Kidney (tissue), 14 donors: ENCODE data around the gene HAND2. TPM values are rescaled to one million over a fixed set of nuclear protein-coding genes. Genes with fewer than 3 reads are reported as not detected.

Experiments used
- DNase-seq, 5 donors: peaks; one replicate each; pipeline ENCODE4 v3.0.0-alpha.2; 2013 to 2020
- FAIRE-seq: peaks from 2 replicates; lab custom pipeline; 2012; peaks lifted over from hg19 to GRCh38; lab: Jason Lieb, UNC
- H3K27ac ChIP-seq, 2 donors: one replicate each; pipeline ENCODE4 v1.7.0; 2013; ENCODE audit warnings: low read depth in 2 of 2, low read length in 2 of 2, inconsistent platforms in 1 of 2
- H3K27me3 ChIP-seq: one replicate; pipeline ENCODE4 v1.7.1; 2013; ENCODE audit warnings: low read length, inconsistent platforms; ENCODE audit not compliant: control insufficient read depth, insufficient read depth
- H3K36me3 ChIP-seq, 3 donors: one replicate each; pipeline versions ENCODE4 v1.7.0 to v1.7.1; 2013; ENCODE audit warnings: low read length in 3 of 3, control low read depth in 1 of 3, inconsistent platforms in 1 of 3; ENCODE audit not compliant: insufficient read depth in 3 of 3, control insufficient read depth in 2 of 3
- H3K4me1 ChIP-seq, 3 donors: one replicate each; pipeline versions ENCODE4 v1.7.0 to v1.7.1; 2013; ENCODE audit warnings: low read length in 3 of 3, inconsistent platforms in 1 of 3, low read depth in 1 of 3; ENCODE audit not compliant: control insufficient read depth in 2 of 3, insufficient read depth in 2 of 3
- H3K4me3 ChIP-seq, 3 donors: one replicate each; pipeline versions ENCODE4 v1.7.0 to v1.8.1; 2013; ENCODE audit warnings: low read length in 3 of 3, control low read depth in 1 of 3, inconsistent platforms in 1 of 3
- H3K9ac ChIP-seq, 3 donors: one replicate each; pipeline versions ENCODE4 v1.7.0 to v1.7.1; 2013; ENCODE audit warnings: low read length in 3 of 3, control low read depth in 1 of 3, inconsistent platforms in 1 of 3
- H3K9me3 ChIP-seq, 3 donors: one replicate each; pipeline versions ENCODE4 v1.7.0 to v1.7.1; 2013; ENCODE audit warnings: low read length in 3 of 3, control low read depth in 1 of 3, inconsistent platforms in 1 of 3; ENCODE audit not compliant: control insufficient read depth in 2 of 3, insufficient read depth in 1 of 3
- intact Hi-C: fragments of 100-400 bp; cut with DNase I; formaldehyde crosslinking; loops from one replicate; pipeline ENCODE4 v1.11.1; 2022
- polyA plus RNA-seq: library from polyadenylated mRNA; stranded (reverse); fragments of 350-450 nt; fragmentation: Illumina TruSeq; extraction: RNeasy Lipid Tissue Mini Kit (QIAGEN cat#74804); gene quantifications from one replicate; pipeline ENCODE4 v1.2.3, GENCODE V29; 2014; ENCODE audit warnings: low read depth, low replicate concordance; ENCODE audit not compliant: insufficient read depth
- total RNA-seq: library from RNA; stranded (reverse); fragmentation: NEBNext Ultra II Directional; extraction: Animal tissue kit (Norgen Biotek cat#: 25700); gene quantifications from one replicate; pipeline ENCODE4 v1.2.1, GENCODE V29; 2021
- TF ChIP-seq, protein P1 (sequence below): IDR thresholded peaks from 3 replicates; pipeline ENCODE4 v1.5.1; 2012; ENCODE audit warnings: mild to moderate bottlenecking, moderate library complexity, borderline replicate concordance; ENCODE audit not compliant: insufficient read depth; ENCODE audit errors: extremely low read depth
- donor health status: control.
- donor health status: control.
- donor health status: control.
- donor health status: control.
- donor health status: control.
- donor health status: DM: yes; HTN: yes; CAD: no.
- donor health status: Normal renal cell carcinoma (clear cell type).

HAND2 gene
- total and polyA plus RNA-seq, 2 donors from 2014 or later: 0.31 TPM; not detected in 1

DNA sequence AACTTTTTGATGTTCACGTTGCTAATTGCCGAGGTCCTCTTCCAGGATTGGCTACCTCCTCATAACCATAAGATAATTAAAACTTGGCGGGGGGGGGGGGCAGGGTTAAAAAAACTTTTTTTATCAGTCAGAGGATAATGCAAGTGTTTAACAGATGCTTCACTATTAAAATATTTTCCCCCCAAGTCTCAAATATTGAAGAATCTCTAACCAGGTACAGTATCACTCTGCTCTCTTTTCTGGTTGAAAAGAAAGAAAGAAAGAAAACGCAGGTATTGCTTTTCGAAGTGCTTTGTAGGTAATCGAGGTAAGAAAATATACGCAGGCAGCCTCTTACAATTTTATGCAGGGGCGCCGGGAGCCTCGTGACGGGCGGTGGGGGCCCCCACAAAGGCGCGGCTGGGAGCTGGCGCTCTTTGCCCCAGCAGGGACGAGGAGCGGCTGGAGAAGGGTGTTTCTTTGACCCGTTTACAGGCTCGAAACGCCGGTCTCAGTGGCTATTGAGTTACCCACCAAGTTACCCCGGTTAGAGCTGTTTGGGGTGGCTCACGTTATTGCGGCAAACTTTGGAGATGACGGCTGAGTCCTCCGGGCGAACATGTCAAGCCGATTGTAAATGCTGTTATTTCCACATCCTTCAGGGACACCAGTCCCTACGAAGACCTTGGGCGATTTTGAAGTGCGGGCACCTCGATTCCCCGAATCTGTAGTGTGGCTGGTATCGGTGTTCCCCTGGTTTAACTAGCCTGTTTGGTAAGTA lies 477 bp upstream of the HAND2 start:
- Histone ChIP-seq H3K4me3 (no peak overlapping the region), H3K27ac (no peak overlapping the region), H3K9ac (no peak overlapping the region), H3K27me3 (peaks cover 78% of the 10 kb centered on the region), H3K9me3 (no peaks in the 10 kb centered on the region), H3K36me3 (no peaks in the 10 kb centered on the region), H3K4me1 (peaks cover 0 to 5% (median 0%) of the 10 kb centered on the region in 3 donors)
- peak in 1 of 5 donors; percentile 23 for DNase-seq
- intact Hi-C loops: no loop called here
- TF ChIP-seq, protein P1, sequence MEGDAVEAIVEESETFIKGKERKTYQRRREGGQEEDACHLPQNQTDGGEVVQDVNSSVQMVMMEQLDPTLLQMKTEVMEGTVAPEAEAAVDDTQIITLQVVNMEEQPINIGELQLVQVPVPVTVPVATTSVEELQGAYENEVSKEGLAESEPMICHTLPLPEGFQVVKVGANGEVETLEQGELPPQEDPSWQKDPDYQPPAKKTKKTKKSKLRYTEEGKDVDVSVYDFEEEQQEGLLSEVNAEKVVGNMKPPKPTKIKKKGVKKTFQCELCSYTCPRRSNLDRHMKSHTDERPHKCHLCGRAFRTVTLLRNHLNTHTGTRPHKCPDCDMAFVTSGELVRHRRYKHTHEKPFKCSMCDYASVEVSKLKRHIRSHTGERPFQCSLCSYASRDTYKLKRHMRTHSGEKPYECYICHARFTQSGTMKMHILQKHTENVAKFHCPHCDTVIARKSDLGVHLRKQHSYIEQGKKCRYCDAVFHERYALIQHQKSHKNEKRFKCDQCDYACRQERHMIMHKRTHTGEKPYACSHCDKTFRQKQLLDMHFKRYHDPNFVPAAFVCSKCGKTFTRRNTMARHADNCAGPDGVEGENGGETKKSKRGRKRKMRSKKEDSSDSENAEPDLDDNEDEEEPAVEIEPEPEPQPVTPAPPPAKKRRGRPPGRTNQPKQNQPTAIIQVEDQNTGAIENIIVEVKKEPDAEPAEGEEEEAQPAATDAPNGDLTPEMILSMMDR: no peak
- no peak for FAIRE-seq

DNA sequence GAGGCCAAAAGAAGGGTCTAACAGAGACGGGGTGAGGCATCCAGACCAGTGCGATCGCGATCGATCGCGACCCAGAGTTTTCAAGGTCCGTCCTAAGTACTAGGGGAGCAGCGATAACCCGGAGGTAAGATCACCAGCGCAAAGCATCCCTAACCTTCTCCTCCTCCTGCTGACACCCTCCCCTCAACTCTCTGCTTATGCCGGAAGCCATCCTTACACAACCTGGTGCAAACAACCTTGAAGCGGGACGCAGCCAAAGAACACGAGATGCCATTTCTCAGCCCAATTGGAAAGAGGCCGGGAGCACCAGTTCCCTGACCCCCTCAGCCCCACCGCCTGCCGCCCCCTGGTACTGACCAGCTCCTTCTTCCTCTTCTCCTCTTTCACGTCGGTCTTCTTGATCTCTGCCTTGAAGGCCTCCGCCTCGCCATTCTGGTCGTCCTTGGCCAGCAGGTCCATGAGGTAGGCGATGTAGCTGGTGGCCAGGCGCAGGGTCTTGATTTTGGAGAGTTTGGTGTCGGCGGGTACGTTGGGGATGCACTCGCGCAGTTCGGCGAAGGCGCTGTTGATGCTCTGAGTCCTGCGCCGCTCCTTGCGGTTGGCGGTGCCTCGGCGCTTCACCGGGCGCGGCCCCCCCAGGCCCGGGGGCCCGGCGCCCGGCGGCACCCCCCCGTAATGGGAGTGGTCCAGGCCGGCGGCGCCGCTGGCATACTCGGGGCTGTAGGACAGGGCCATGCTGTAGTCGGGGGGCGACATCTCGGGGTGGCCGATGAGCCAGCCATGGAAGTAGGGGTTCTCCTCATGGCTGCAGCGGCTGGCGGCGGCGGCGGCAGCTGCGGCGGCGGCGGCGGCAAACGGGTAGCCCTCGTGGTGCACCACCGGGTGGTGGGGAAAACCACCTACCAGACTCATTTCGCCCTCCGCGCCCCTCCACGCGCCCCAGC lies 1.4 kb downstream of the HAND2 start:
- intact Hi-C loops: no loop called here
- Histone ChIP-seq H3K9me3 (no peaks in the 10 kb centered on the region), H3K27ac (no peak overlapping the region), H3K36me3 (no peaks in the 10 kb centered on the region), H3K4me3 (no peak overlapping the region), H3K4me1 (peaks cover 0 to 5% (median 0%) of the 10 kb centered on the region in 3 donors), H3K27me3 (peaks cover 75% of the 10 kb centered on the region), H3K9ac (no peak overlapping the region)
- FAIRE-seq (no peak), DNase-seq (peak in 2 of 5 donors; percentile 22 to 24)
- TF ChIP-seq, protein P1: no peak

DNA sequence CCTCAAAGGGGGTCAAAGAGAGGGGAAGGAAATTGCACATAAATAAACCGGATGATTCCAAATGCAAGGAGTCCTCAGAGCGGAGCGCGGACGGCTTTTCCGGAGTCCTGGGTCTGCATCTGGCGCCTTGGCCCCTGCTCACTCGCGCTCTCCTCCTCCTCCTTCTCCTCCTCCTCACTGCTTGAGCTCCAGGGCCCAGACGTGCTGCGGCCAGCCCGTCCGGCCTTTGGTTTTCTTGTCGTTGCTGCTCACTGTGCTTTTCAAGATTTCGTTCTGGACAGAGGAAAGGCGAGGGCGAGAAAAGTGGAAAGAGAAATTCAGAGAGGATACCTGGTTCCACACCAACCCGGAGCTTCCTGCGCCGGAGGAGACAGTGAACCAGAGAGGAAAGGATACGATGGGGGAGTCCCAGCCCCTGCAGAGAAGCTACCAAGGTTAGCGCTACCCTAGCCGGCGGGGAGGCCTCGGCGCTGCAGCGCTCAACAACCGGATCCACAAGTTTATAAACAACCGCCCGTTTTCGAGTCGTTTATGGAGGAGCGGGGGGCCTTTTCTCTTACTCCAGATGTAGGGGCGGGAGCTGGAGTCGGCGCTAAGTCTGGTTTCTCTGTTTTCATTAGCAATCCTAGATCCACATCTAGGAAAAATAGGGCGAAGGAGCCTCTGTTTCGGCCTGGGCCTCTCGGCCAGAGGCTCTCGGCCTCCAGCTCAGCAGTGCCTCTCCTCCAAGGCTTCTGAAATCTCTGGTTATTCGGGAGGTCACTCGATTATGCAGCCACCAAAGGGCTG lies 2.7 kb downstream of the HAND2 start:
- TF ChIP-seq, protein P1: no peak
- Histone ChIP-seq H3K27ac (no peak overlapping the region), H3K4me1 (peaks cover 0 to 11% (median 0%) of the 10 kb centered on the region in 3 donors), H3K36me3 (no peaks in the 10 kb centered on the region), H3K4me3 (no peak overlapping the region), H3K9ac (no peak overlapping the region), H3K9me3 (no peaks in the 10 kb centered on the region), H3K27me3 (peaks cover 75% of the 10 kb centered on the region)
- intact Hi-C loops: no loop called here
- FAIRE-seq: no peak
- peak in 2 of 5 donors; percentile 47 to 66 for DNase-seq
